K562 (cell line): ENCODE data around the gene HEATR9. TPM values are rescaled to one million over a fixed set of nuclear protein-coding genes. Genes with fewer than 3 reads are reported as not detected.

Source experiments
- ATAC-seq: fragments of 200-7000 bp; cut with Tn5 transposase; 3 replicates; pipeline ENCODE4 v1.9.1; 2020; ENCODE audit warnings: moderate library complexity
- BruUV-seq: library from RNA; stranded (reverse); fragments of 400-500 nt; replicated peaks from 2 replicates; lab custom pipeline; 2021; lab: Mats Ljungman, UMichigan
- CTCF ChIA-PET: fragments of 300-600 bp; formaldehyde crosslinking; extraction: SDS; loops from one replicate; lab custom pipeline; 2021; ENCODE audit warnings: low intra/inter-chr PET ratio; lab: Yijun Ruan, JAX
- POLR2A ChIA-PET: fragments of 300-600, 350-650 bp; sonication (Branson Sonifier 250); formaldehyde crosslinking; extraction: SDS; loops from one replicate; lab custom pipeline; 2021; ENCODE audit warnings: antibody characterized with exemption, inconsistent platforms; lab: Yijun Ruan, JAX
- DNase-seq, 4 experiments: peaks; one replicate each; pipeline versions ENCODE4 v3.0.0 to v3.0.0-alpha.2; 2011 to 2018; ENCODE audit warnings: low spot score in 3 of 4, mixed read lengths in 3 of 4; ENCODE audit errors: extremely low read depth in 1 of 4
- FAIRE-seq: peaks from 2 replicates; lab custom pipeline; 2011; peaks lifted over from hg19 to GRCh38; lab: Jason Lieb, UNC
- H2AFZ ChIP-seq: 2 replicates; pipeline ENCODE4 v1.6.0; 2011; ENCODE audit warnings: low read depth, low read length, control low read depth, inconsistent platforms
- H3K27ac ChIP-seq: fragments of 200-600 bp; 3 replicates; pipeline ENCODE4 v1.8.0; 2011; ENCODE audit warnings: low read depth, mild to moderate bottlenecking, control low read depth, inconsistent platforms, low read length, moderate library complexity, mixed read lengths; ENCODE audit errors: extremely low read depth
- H3K27me3 ChIP-seq, 2 experiments: fragments of 300-600 bp in 1 of 2; 2 replicates in 1 of 2; 3 replicates in 1 of 2; pipeline versions ENCODE4 v1.6.0 to v1.8.0; 2011; ENCODE audit warnings: inconsistent platforms in 2 of 2, low read length in 2 of 2, mild to moderate bottlenecking in 1 of 2, mixed read lengths in 1 of 2, moderate library complexity in 1 of 2; ENCODE audit not compliant: control insufficient read depth in 2 of 2, insufficient read depth in 2 of 2
- H3K36me3 ChIP-seq: fragments of 300-600 bp; 3 replicates; pipeline ENCODE4 v1.8.0; 2011; ENCODE audit warnings: mild to moderate bottlenecking, low read length, inconsistent platforms; ENCODE audit not compliant: control insufficient read depth, insufficient read depth
- H3K4me1 ChIP-seq, 2 experiments: fragments of 200-600 bp in 1 of 2; replicated peaks in 1 of 2; 2 replicates in 1 of 2; 3 replicates in 1 of 2; pipeline versions ENCODE4 v1.5.1 to v1.8.0; 2011; ENCODE audit warnings: inconsistent platforms in 2 of 2, low read length in 2 of 2, mild to moderate bottlenecking in 1 of 2, mixed read lengths in 1 of 2, moderate library complexity in 1 of 2; ENCODE audit not compliant: control insufficient read depth in 2 of 2, insufficient read depth in 2 of 2
- H3K4me2 ChIP-seq: 2 replicates; pipeline ENCODE4 v1.6.1; 2011; ENCODE audit warnings: low read length, control low read depth, inconsistent platforms, mixed read lengths; ENCODE audit not compliant: insufficient read depth
- H3K4me3 ChIP-seq: fragments of 200-600 bp; sonication (generic), shearing (Covaris generic); 2 replicates; pipeline ENCODE4 v1.5.1; 2016; ENCODE audit warnings: control low read depth, inconsistent platforms
- H3K79me2 ChIP-seq: fragments of 200-600 bp; 3 replicates; pipeline ENCODE4 v1.8.0; 2011; ENCODE audit warnings: low read length, inconsistent platforms; ENCODE audit not compliant: control insufficient read depth, insufficient read depth
- H3K9ac ChIP-seq, 2 experiments: 2 replicates each; pipeline versions ENCODE4 v1.6.0 to v1.6.1; 2011; ENCODE audit warnings: low read depth in 2 of 2, low read length in 2 of 2, control low read depth in 1 of 2, inconsistent platforms in 1 of 2, mild to moderate bottlenecking in 1 of 2, mixed read lengths in 1 of 2; ENCODE audit not compliant: insufficient read depth in 1 of 2
- H3K9me1 ChIP-seq: one replicate; pipeline ENCODE4 v1.6.0; 2011; ENCODE audit warnings: inconsistent platforms, mild to moderate bottlenecking, low read length, moderate library complexity; ENCODE audit not compliant: control insufficient read depth, insufficient read depth
- H3K9me3 ChIP-seq: replicated peaks from 2 replicates; pipeline ENCODE4 v1.5.1; 2011; ENCODE audit warnings: low read depth, low read length, inconsistent platforms; ENCODE audit not compliant: control insufficient read depth, insufficient read depth
- H4K20me1 ChIP-seq: replicated peaks from 2 replicates; pipeline ENCODE4 v1.6.1; 2011; ENCODE audit warnings: low read length, inconsistent platforms, mixed read lengths; ENCODE audit not compliant: control insufficient read depth, insufficient read depth
- E2F3 ChIP-seq: fragments of 250-450 bp; sonication (Bioruptor Pico); IDR thresholded peaks from 2 replicates; pipeline ENCODE4 v1.4.0; 2020; ENCODE audit warnings: mild to moderate bottlenecking
- HNRNPH1 ChIP-seq: fragments of 200-400 bp; formaldehyde crosslinking; optimal IDR thresholded peaks from 2 replicates; pipeline ENCODE3; 2017; ENCODE audit warnings: low read depth, mild to moderate bottlenecking, low read length, moderate library complexity
- RCOR1 ChIP-seq, 2 experiments: IDR thresholded peaks; 2 replicates each; pipeline ENCODE4 v1.6.1; 2012; ENCODE audit warnings: low read depth in 2 of 2, low read length in 2 of 2, borderline replicate concordance in 1 of 2, improper control_type of control experiment in 1 of 2
- ZNF347 ChIP-seq: fragments of 450-650 bp; formaldehyde crosslinking; IDR thresholded peaks from 2 replicates; pipeline ENCODE4 v1.4.0; 2020; ENCODE audit warnings: low read depth, mild to moderate bottlenecking, moderate library complexity
- ZNF384 ChIP-seq: IDR thresholded peaks from 2 replicates; pipeline ENCODE4 v1.6.1; 2012; ENCODE audit warnings: low read depth, low read length, improper control_type of control experiment
- ZNF561 ChIP-seq: fragments of 450-650 bp; formaldehyde crosslinking; conservative IDR thresholded peaks from 2 replicates; pipeline ENCODE4 v1.4.0; 2020; ENCODE audit warnings: mild to moderate bottlenecking, moderate library complexity
- WGBS: fragments of 100-300 bp; shearing (Covaris generic); methylation state at CpG from one replicate; pipeline ENCODE4 v1.1.6; 2016; ENCODE audit warnings: low coverage, mixed read lengths; ENCODE audit not compliant: insufficient coverage; ENCODE audit errors: missing lambda C conversion rate; 5-methylcytosine and 5-hydroxymethylcytosine counted together
- in situ Hi-C: fragments of 300-500 bp; cut with MboI; formaldehyde crosslinking; loops from 4 replicates; pipeline ENCODE4 v1.15.0; 2018; ENCODE audit warnings: inconsistent platforms, mixed read lengths
- intact Hi-C: fragments of 100-400 bp; cut with micrococcal nuclease; formaldehyde crosslinking; loops from 2 replicates; pipeline ENCODE4 v1.14.2; 2022
- polyA plus RNA-seq, 8 experiments: library from polyadenylated mRNA; depleted of rRNA in 4 of 8; stranded (reverse) in 5 of 8; unstranded in 3 of 8; fragments of >200 nt; fragmentation: Nextera tagmentation in 2 of 8; fragmentation: Illumina TruSeq in 1 of 8; extraction: Ambion mirVana in 2 of 8; extraction: Trizol in 1 of 8; gene quantifications; 2 replicates each; pipeline versions ENCODE4 v1.2.1 to v1.2.3, GENCODE V29; 2011 to 2014; ENCODE audit warnings: inconsistent platforms in 1 of 8, missing spikeins in 1 of 8
- total RNA-seq, 7 experiments: library from RNA; depleted of rRNA in 6 of 7; stranded (reverse); fragments of >200 nt in 6 of 7; fragmentation: Illumina TruSeq in 2 of 7; extraction: Trizol in 2 of 7; gene quantifications; 2 replicates each; pipeline versions ENCODE4 v1.2.1 to v1.2.3, GENCODE V29; 2011 to 2021; ENCODE audit warnings: low replicate concordance in 1 of 7

Gene HEATR9
- total and polyA plus RNA-seq, 9 of the 15 experiments (the other 6 are each of a cell fraction or from before 2014, with no cell fraction given) = not detected

- H2AFZ ChIP-seq = no peak overlapping the region
- no peak overlapping the region for H3K4me2 ChIP-seq
- H3K36me3 ChIP-seq = no peaks in the 10 kb centered on the region
- FAIRE-seq (no peak), DNase-seq (no peak), ATAC-seq (no peak)
- no peaks in the 10 kb centered on the region for H4K20me1 ChIP-seq
- no peak for TF ChIP-seq ZNF384
- TF ChIP-seq ZNF561 (CRISPR knock-in tag) = no peak
- TF ChIP-seq E2F3 = no peak
- no peak for TF ChIP-seq ZNF347 (CRISPR knock-in tag)
- TF ChIP-seq HNRNPH1 = no peak
- TF ChIP-seq RCOR1 (IDR thresholded peaks at IDR 0.05; ENCODE audit: borderline replicate concordance in 1 of 2, low read depth in 2 of 2, low read length in 2 of 2) = no peak
- no peak overlapping the region for H3K9ac ChIP-seq
- 51% methylated on average over 4 of the region's 4 CpGs for WGBS
- H3K27me3 ChIP-seq = no peaks in the 10 kb centered on the region
- H3K4me1 ChIP-seq = peaks cover 0 to 23% of the 10 kb centered on the region in 2 experiments; a peak in 3 of 5 replicates
- CTCF ChIA-PET = no interaction called here
- no peaks in the 10 kb centered on the region for H3K9me3 ChIP-seq
- no peak overlapping the region for H3K4me3 ChIP-seq
- intact Hi-C loops = no loop called here
- no peaks in the 10 kb centered on the region for H3K79me2 ChIP-seq
- no peaks in the 10 kb centered on the region for H3K9me1 ChIP-seq
- in situ Hi-C loops = no loop called here
- H3K27ac ChIP-seq = no peak overlapping the region
- no TSS peak for BruUV-seq
- POLR2A ChIA-PET = interaction anchor here (0.8 to 1.2 kb wide), 3 partner anchors 9 to 47 kb away, joined by 3 to 4 read pairs (median 3); no protein-coding TSS in a partner anchor
Observed at GRCh38 chr17:35893751-35894150, 25.1 kb upstream of the HEATR9 start.
